ENCODE results near the gene VDR. TPM values are rescaled to one million over a fixed set of nuclear protein-coding genes. Genes with fewer than 3 reads are reported as not detected.

Gene VDR
- total RNA-seq, 6 experiments from 2014 or later, result 8.4 to 14.8 (median 10.1) TPM

GRCh38 chr12:47797441-47797840 is 107.4 kb downstream of the VDR start:
- TF ChIP-seq CTCF (IDR thresholded peaks at IDR 0.05), result peak; percentile 42; the same call in 1 of the 2 replicates
- DNase-seq, result no peak
- Mint-ChIP-seq H3K4me3 (no peak overlapping the region), H3K27me3 (ENCODE audit: insufficient read depth) (peaks cover 5% of the 10 kb centered on the region), H3K36me3 (ENCODE audit: low read depth) (peaks cover 15% of the 10 kb centered on the region), H3K4me1 (ENCODE audit: low read depth) (peaks cover 31% of the 10 kb centered on the region), H3K9me3 (no peaks in the 10 kb centered on the region), H3K27ac (no peak overlapping the region)

- no peak for DNase-seq
- Mint-ChIP-seq H3K4me3 (no peak overlapping the region), H3K27me3 (ENCODE audit: insufficient read depth) (peaks cover 4% of the 10 kb centered on the region)
These were observed 108.9 kb downstream of the VDR start for GRCh38 chr12:47795814-47796411.

GRCh38 chr12:47795121-47795813 is 109.5 kb downstream of the VDR start:
- no peaks in the 10 kb centered on the region for H3K9me3 Mint-ChIP-seq
- no peak for TF ChIP-seq CTCF (IDR thresholded peaks at IDR 0.05)
- peaks cover 3% of the 10 kb centered on the region; the same call in 1 of the 2 replicates for H3K27me3 Mint-ChIP-seq (ENCODE audit: insufficient read depth)
- no peak for DNase-seq
- no peak overlapping the region for H3K4me3 Mint-ChIP-seq
- no peak overlapping the region for H3K27ac Mint-ChIP-seq
- peaks cover 17% of the 10 kb centered on the region for H3K36me3 Mint-ChIP-seq (ENCODE audit: low read depth)
- peaks cover 12% of the 10 kb centered on the region; the same call in 1 of the 2 replicates for H3K4me1 Mint-ChIP-seq (ENCODE audit: low read depth)

More at GRCh38 chr12:47795814-47796411, 108.9 kb downstream of the VDR start:
- H3K27ac Mint-ChIP-seq, result no peak overlapping the region
- H3K9me3 Mint-ChIP-seq, result no peaks in the 10 kb centered on the region
- H3K36me3 Mint-ChIP-seq (ENCODE audit: low read depth), result peaks cover 17% of the 10 kb centered on the region
- TF ChIP-seq CTCF (IDR thresholded peaks at IDR 0.05), result no peak
- H3K4me1 Mint-ChIP-seq (ENCODE audit: low read depth), result peaks cover 16% of the 10 kb centered on the region; the same call in 1 of the 2 replicates

GRCh38 chr12:47794679-47795078 is 110.1 kb downstream of the VDR start:
- no peak overlapping the region for H3K27ac Mint-ChIP-seq
- H3K9me3 Mint-ChIP-seq, result no peaks in the 10 kb centered on the region
- no peak for DNase-seq
- H3K27me3 Mint-ChIP-seq (ENCODE audit: insufficient read depth), result peaks cover 3% of the 10 kb centered on the region; the same call in 1 of the 2 replicates
- H3K4me3 Mint-ChIP-seq, result no peak overlapping the region
- H3K36me3 Mint-ChIP-seq (ENCODE audit: low read depth), result peaks cover 17% of the 10 kb centered on the region
- no peak for TF ChIP-seq CTCF (IDR thresholded peaks at IDR 0.05)
- H3K4me1 Mint-ChIP-seq (ENCODE audit: low read depth), result peaks cover 6% of the 10 kb centered on the region; the same call in 1 of the 2 replicates

- peaks cover 3% of the 10 kb centered on the region; the same call in 1 of the 2 replicates for H3K27me3 Mint-ChIP-seq (ENCODE audit: insufficient read depth)
- H3K36me3 Mint-ChIP-seq (ENCODE audit: low read depth), result peaks cover 17% of the 10 kb centered on the region
- no peak for TF ChIP-seq CTCF (IDR thresholded peaks at IDR 0.05)
- H3K9me3 Mint-ChIP-seq, result no peaks in the 10 kb centered on the region
- DNase-seq, result no peak
- no peaks in the 10 kb centered on the region for H3K4me1 Mint-ChIP-seq (ENCODE audit: low read depth)
- no peak overlapping the region for H3K27ac Mint-ChIP-seq
- H3K4me3 Mint-ChIP-seq, result no peak overlapping the region
These were observed 111.6 kb downstream of the VDR start for GRCh38 chr12:47793015-47793681.
